WTC11 (cell line): ENCODE results near the gene PTPN1. TPM values are rescaled to one million over a fixed set of nuclear protein-coding genes. Genes with fewer than 3 reads are reported as not detected.

Source experiments
- ATAC-seq: fragments of 200-7000 bp; cut with Tn5 transposase; 2 replicates; pipeline ENCODE4 v1.10.0; 2021; ENCODE audit warnings: mild to moderate bottlenecking, moderate library complexity
- CTCF ChIA-PET: fragments of 300-600 bp; sonication (Branson Sonifier 250); formaldehyde crosslinking; loops from one replicate; lab custom pipeline; 2021; ENCODE audit warnings: antibody characterized with exemption; lab: Charles Lee
- POLR2A ChIA-PET: fragments of 350-600 bp; sonication (Branson Sonifier 250); formaldehyde crosslinking; loops from one replicate; lab custom pipeline; 2021; ENCODE audit warnings: antibody characterized with exemption; lab: Charles Lee
- DNase-seq: peaks from one replicate; pipeline ENCODE4 v3.0.0; 2021; ENCODE audit warnings: low spot score
- H3K27ac Mint-ChIP-seq: 2 replicates; pipeline ENCODE4 v1.8.0; 2021; ENCODE audit warnings: mixed read lengths
- H3K27me3 Mint-ChIP-seq: 2 replicates; pipeline ENCODE4 v1.8.0; 2021; ENCODE audit warnings: low read depth, mild to moderate bottlenecking, moderate library complexity, mixed read lengths
- H3K36me3 Mint-ChIP-seq: 2 replicates; pipeline ENCODE4 v1.8.0; 2021; ENCODE audit warnings: mixed read lengths
- H3K4me1 Mint-ChIP-seq: 2 replicates; pipeline ENCODE4 v1.8.0; 2022; ENCODE audit warnings: mixed read lengths
- H3K4me3 Mint-ChIP-seq: 2 replicates; pipeline ENCODE4 v1.8.0; 2021; ENCODE audit warnings: mild to moderate bottlenecking, moderate library complexity, mixed read lengths
- H3K9me3 Mint-ChIP-seq: 2 replicates; pipeline ENCODE4 v1.8.0; 2021; ENCODE audit warnings: mixed read lengths
- ATF6 ChIP-seq: sonication (generic); formaldehyde crosslinking; IDR thresholded peaks from 2 replicates; pipeline ENCODE4 v1.8.1; 2023; ENCODE audit warnings: mild to moderate bottlenecking, missing genetic modification reagents
- CTCF ChIP-seq: fragments of 200-600 bp; IDR thresholded peaks from 2 replicates; pipeline ENCODE4 v1.8.0; 2022; ENCODE audit warnings: antibody characterized with exemption
- ETV6 ChIP-seq: sonication (generic); formaldehyde crosslinking; IDR thresholded peaks from 2 replicates; pipeline ENCODE4 v1.8.1; 2022; ENCODE audit warnings: mild to moderate bottlenecking, missing genetic modification reagents
- GABPB1 ChIP-seq: sonication (generic); formaldehyde crosslinking; IDR thresholded peaks from 2 replicates; pipeline ENCODE4 v1.8.1; 2023; ENCODE audit warnings: mild to moderate bottlenecking, missing genetic modification reagents
- JUN ChIP-seq: sonication (generic); formaldehyde crosslinking; IDR thresholded peaks from 2 replicates; pipeline ENCODE4 v1.8.0; 2023; ENCODE audit warnings: mild to moderate bottlenecking, missing genetic modification reagents
- NFYB ChIP-seq: sonication (generic); formaldehyde crosslinking; conservative IDR thresholded peaks from 2 replicates; pipeline ENCODE4 v1.8.0; 2022; ENCODE audit warnings: low read depth, missing genetic modification reagents
- STAT6 ChIP-seq: sonication (generic); formaldehyde crosslinking; conservative IDR thresholded peaks from 2 replicates; pipeline ENCODE4 v1.8.1; 2023; ENCODE audit warnings: mild to moderate bottlenecking, low read depth, missing genetic modification reagents, moderate library complexity
- ZBTB21 ChIP-seq: sonication (generic); formaldehyde crosslinking; IDR thresholded peaks from 2 replicates; pipeline ENCODE4 v1.8.1; 2023; ENCODE audit warnings: mild to moderate bottlenecking, missing genetic modification reagents, borderline replicate concordance
- ZNF121 ChIP-seq: sonication (generic); formaldehyde crosslinking; IDR thresholded peaks from 2 replicates; pipeline ENCODE4 v1.8.0; 2023; ENCODE audit warnings: missing genetic modification reagents
- ZNF396 ChIP-seq: fragments of 250-450 bp; sonication (Bioruptor Pico); IDR thresholded peaks from 2 replicates; pipeline ENCODE4 v1.8.0; 2021; ENCODE audit warnings: mild to moderate bottlenecking, moderate library complexity, borderline replicate concordance
- ZNF671 ChIP-seq: fragments of 250-450 bp; sonication (Bioruptor Pico); IDR thresholded peaks from 2 replicates; pipeline ENCODE4 v1.8.0; 2021; ENCODE audit warnings: mild to moderate bottlenecking
- total RNA-seq: library from RNA; stranded (reverse); gene quantifications from 3 replicates; pipeline ENCODE4 v1.2.3, GENCODE V29; 2021

Gene PTPN1
- total RNA-seq, 1 experiment from 2014 or later, result 29.4 TPM

GRCh38 chr20:50488236-50488806 lies 21.9 kb upstream of the PTPN1 start:
- 0 out of 2 replicates have a peak, but pooled peaks cover 2% of the 10 kb centered on the region for H3K4me1 Mint-ChIP-seq
- peaks cover 3% of the 10 kb centered on the region; the same call in 1 of the 2 replicates for H3K27me3 Mint-ChIP-seq
- H3K27ac Mint-ChIP-seq, result no peak overlapping the region
- no peaks in the 10 kb centered on the region for H3K36me3 Mint-ChIP-seq
- ChIA-PET CTCF (interaction anchor here (1.2 to 1.6 kb wide), 2 partner anchors 10 to 82 kb away, joined by 5 to 6 read pairs; no protein-coding TSS in a partner anchor), POLR2A (no interaction called here)
- no peak for TF ChIP-seq CTCF
- no peak for TF ChIP-seq ZBTB21 (CRISPR knock-in tag)
- TF ChIP-seq JUN (CRISPR knock-in tag), result no peak
- TF ChIP-seq STAT6 (CRISPR knock-in tag), result no peak
- no peak for TF ChIP-seq ETV6 (CRISPR knock-in tag)
- no peak for TF ChIP-seq GABPB1 (CRISPR knock-in tag)
- TF ChIP-seq ZNF396 (CRISPR knock-in tag), result no peak
- H3K4me3 Mint-ChIP-seq, result no peak overlapping the region
- no peak for DNase-seq
- ATAC-seq, result no peak
- peaks cover 3% of the 10 kb centered on the region for H3K9me3 Mint-ChIP-seq

GRCh38 chr20:50491168-50491567 lies 19.0 kb upstream of the PTPN1 start:
- DNase-seq (no peak), ATAC-seq (no peak)
- CTCF ChIA-PET, result interaction anchor here (0.9 to 1.5 kb wide), 2 partner anchors 97 to 302 kb away, joined by 4 to 8 read pairs; no protein-coding TSS in a partner anchor
- no peak overlapping the region for H3K27ac Mint-ChIP-seq
- TF ChIP-seq NFYB (CRISPR knock-in tag) (no peak), ZNF671 (CRISPR knock-in tag) (no peak)
- TF ChIP-seq, all 79 proteins: peak for 0
- POLR2A ChIA-PET, result no interaction called here
- no peaks in the 10 kb centered on the region for H3K9me3 Mint-ChIP-seq
- H3K36me3 Mint-ChIP-seq, result no peaks in the 10 kb centered on the region
- H3K27me3 Mint-ChIP-seq, result peaks cover 3% of the 10 kb centered on the region; the same call in 1 of the 2 replicates
- 0 out of 2 replicates have a peak, but pooled peaks cover 2% of the 10 kb centered on the region for H3K4me1 Mint-ChIP-seq
- H3K4me3 Mint-ChIP-seq, result no peak overlapping the region

- TF ChIP-seq ATF6 (CRISPR knock-in tag) (no peak), ZNF121 (CRISPR knock-in tag) (peak; percentile 44; the same call in 1 of the 2 replicates)
- no peak for ATAC-seq
- CTCF ChIA-PET, result interaction anchor here (0.7 to 1.1 kb wide), 3 partner anchors 12 to 301 kb away, joined by 3 to 8 read pairs (median 3); no protein-coding TSS in a partner anchor
- H3K27ac Mint-ChIP-seq, result no peak overlapping the region
- no peaks in the 10 kb centered on the region for H3K9me3 Mint-ChIP-seq
- H3K4me1 Mint-ChIP-seq, result 0 out of 2 replicates have a peak, but pooled peaks cover 2% of the 10 kb centered on the region
- H3K27me3 Mint-ChIP-seq, result peaks cover 3% of the 10 kb centered on the region; the same call in 1 of the 2 replicates
- no peak overlapping the region for H3K4me3 Mint-ChIP-seq
- no peak for DNase-seq
- H3K36me3 Mint-ChIP-seq, result no peaks in the 10 kb centered on the region
- POLR2A ChIA-PET, result interaction anchor here (0.7 kb wide), 2 partner anchors 359 to 509 kb away, joined by 3 read pairs; partner anchors contain the start of gene SNAI1
Observed at GRCh38 chr20:50491926-50492634, 18.1 kb upstream of the PTPN1 start.
